Epithelial cell of esophagus (primary cell): ENCODE data around the gene CELA2B.
A peak's percentile ranks its signal among the peaks of the same experiment; 100 is the strongest.

Experiments used
- DNase-seq: peaks from one replicate; pipeline ENCODE4 v3.0.0; 2010; ENCODE audit warnings: low read depth
- H3K4me3 ChIP-seq: 2 replicates; pipeline ENCODE4 v1.5.1; 2011; ENCODE audit warnings: mild to moderate bottlenecking, low read length, control low read depth
- TF ChIP-seq, protein P1 (sequence below): IDR thresholded peaks from 2 replicates; pipeline ENCODE4 v1.5.1; 2011; ENCODE audit warnings: low read depth, mild to moderate bottlenecking, low read length, control low read depth, inconsistent platforms; ENCODE audit not compliant: insufficient read depth; ENCODE audit errors: missing control alignments

The CELA2B gene

DNA sequence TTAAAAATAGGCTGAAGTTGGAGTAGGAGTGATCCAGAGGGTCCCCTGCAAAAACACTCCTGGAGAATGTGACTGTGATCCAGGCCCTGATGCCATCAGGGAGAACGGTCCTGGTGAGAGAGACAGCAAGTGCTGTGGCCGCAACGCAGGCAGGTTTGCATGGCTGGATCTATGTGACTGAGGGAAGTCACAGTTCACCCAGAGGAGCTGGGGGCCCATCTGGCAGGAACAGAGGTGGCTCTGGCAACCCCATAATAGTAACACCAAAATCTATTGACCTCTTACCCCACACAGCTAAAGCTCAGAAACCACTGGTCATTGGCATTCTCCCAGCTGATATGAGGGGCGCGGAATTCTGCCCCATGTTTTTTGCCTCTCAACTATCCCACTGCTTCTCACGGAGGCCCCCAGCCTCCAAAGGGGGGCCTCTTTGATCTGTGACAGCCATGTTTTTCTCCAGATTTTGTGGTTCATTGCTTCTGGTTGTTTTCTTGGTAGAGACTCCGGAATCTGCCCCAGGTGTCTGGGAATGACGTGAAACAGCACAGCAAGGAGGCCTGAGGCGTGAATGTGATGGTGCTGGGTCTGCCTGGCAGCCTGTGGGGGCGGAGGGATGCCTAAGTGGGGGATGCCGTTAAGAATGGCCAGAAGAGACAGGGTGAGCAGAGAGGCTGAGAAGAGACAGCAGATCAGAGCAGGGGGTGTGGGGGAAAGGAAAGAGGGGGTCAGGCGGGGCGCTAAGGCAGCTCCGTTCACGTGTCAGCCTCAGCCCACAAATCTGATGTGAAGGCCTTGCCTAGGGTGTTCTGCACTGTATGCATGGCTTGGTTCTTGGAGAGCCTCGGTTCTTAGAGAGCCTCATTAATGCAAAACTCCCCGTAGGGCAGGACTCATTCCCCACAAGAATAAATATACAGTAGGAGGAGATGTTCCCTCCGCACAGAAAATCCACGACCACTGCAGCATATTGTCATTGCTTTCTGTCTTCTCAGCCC, 24.6 kb downstream of the CELA2B start:
- H3K4me3 ChIP-seq, result no peak overlapping the region
- DNase-seq, result no peak
- TF ChIP-seq, protein P1, sequence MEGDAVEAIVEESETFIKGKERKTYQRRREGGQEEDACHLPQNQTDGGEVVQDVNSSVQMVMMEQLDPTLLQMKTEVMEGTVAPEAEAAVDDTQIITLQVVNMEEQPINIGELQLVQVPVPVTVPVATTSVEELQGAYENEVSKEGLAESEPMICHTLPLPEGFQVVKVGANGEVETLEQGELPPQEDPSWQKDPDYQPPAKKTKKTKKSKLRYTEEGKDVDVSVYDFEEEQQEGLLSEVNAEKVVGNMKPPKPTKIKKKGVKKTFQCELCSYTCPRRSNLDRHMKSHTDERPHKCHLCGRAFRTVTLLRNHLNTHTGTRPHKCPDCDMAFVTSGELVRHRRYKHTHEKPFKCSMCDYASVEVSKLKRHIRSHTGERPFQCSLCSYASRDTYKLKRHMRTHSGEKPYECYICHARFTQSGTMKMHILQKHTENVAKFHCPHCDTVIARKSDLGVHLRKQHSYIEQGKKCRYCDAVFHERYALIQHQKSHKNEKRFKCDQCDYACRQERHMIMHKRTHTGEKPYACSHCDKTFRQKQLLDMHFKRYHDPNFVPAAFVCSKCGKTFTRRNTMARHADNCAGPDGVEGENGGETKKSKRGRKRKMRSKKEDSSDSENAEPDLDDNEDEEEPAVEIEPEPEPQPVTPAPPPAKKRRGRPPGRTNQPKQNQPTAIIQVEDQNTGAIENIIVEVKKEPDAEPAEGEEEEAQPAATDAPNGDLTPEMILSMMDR, result no peak

DNA sequence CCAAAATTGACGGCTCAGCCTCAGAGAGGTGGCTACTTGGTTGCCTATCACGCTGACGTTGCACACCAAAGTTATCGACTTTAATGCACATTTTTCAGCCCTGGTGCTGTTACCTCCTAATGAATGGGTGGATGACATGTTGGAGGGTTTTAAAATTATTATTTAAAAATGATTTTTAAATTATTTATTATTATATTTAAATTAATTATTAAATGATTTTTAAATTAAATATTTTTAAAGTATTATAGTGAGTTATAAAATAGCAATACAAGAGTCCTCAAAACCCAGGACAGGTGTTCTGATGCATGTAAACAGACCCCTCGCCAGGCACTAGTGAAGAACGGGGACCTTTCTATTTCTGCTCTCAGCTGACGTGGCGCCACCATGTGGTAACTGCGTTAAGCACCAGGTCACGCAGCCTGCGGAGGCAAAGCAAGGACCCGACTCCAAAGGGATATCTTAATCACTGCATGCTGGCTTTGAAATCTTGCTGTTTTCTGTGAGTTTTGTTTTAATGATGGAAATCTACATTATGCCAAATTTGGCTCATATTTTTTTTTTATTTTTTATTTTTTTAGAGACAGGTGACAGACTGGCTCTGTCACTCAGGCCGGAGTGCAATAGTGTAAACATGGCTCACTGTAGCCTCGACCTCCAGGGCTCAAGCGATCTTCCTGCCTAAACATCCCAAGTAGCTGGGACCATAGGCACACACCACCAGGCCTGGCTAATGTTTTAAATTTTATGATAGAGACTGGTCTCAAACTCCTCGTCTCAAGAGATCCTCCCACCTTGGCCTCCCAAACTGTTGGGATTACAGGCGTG, 25.5 kb downstream of the CELA2B start:
- no peak overlapping the region for H3K4me3 ChIP-seq
- DNase-seq, result peak; percentile 67
- TF ChIP-seq, protein P1, result peak; percentile 87

DNA sequence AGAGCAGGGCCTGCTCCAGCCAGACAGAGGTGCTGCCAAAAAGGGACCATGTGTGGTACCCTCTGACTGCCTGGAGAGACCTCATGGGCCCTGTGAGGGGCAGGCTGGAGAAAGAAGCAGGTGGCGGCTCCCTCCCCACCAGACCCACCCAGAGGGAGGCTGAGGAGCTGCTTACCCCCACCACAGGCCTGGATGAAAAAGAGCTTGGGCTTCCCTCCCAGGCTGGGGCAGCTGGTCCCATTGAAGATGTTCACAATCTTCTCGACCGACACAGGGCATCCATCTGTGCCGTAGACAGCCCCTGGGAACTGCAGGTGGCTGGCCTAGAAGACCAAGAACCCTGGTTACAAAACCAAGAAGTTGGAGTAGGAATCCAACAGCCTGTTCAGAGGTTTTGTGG, 28.5 kb downstream of the CELA2B start:
- no peak for DNase-seq
- no peak overlapping the region for H3K4me3 ChIP-seq
- TF ChIP-seq, protein P1, result no peak

DNA sequence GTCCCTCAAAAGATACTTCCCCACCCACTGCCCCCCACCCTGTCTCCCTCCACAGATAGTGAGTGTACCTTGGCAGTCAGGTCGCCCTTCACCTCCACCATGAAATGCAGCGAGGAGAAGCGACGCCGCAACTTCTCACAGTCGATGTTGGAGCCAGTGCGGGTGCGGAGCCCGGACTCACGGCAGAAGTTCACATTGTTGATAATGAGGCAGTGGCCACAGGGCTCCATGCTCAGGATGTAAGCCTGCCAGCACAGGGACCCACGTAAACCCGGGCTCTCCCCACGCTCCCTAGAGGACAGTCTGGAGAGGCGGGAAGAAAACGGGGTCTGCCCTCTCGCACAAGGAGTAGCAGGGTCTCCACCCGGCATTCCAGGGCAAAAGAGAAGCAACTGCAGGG, 30.9 kb downstream of the CELA2B start:
- DNase-seq, result no peak
- TF ChIP-seq, protein P1, result no peak
- no peak overlapping the region for H3K4me3 ChIP-seq

DNA sequence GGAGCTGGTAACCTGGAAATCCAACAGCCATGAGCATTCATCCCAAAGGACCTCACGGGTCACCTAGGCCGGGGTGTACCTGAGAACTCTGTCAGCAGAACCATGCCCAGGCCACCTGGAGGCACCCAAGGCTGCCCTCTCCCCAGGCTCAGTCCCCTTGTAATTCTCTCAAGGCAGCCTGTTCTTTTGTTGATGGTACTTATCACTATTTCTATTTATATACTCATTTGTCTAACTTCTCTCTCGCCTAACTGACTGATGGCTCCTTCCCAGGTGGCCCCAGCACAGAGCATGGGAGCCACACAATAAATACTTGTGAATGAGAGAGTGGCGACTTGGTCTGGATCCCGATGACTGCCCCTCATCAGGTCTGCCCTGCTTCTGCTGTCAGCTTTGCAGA, 31.4 kb downstream of the CELA2B start:
- H3K4me3 ChIP-seq, result no peak overlapping the region
- DNase-seq, result no peak
- TF ChIP-seq, protein P1, result no peak

DNA sequence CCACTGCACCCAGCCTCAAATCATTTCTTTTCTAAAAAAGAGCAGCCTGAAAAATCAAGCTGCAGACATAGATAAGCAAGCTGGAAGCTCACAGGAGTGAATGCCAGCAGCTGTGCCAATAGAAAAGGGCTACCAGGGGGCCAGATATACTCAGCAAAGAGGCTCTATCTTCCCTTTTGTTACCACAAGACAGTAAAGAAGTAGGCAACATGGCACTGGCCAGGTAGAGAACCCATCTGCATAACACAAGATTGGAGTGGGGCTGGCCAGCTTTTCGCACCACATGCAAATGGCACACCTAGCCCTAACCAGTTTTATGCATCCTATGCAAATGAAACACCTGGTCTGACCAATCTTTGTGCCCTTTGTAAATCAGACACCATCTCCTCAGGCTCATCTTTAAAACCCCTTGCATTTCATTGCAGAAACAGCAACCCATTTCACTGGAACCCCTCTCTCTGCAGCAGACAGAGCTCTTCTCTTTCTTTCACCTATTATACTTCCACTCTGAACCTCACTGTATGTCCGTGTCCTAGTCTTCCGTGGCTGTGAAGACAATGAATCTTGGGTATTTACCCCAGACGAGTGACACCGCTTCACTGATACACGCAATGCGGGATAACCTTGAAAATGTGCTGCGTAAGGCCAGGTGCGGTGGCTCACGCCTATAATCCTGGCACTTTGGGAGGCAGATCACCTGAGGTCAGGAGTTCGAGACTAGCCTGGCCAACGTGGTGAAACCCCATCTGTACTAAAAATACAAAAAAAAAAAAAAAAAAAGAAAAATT, 33.0 kb downstream of the CELA2B start:
- TF ChIP-seq, protein P1, result no peak
- H3K4me3 ChIP-seq, result no peak overlapping the region
- DNase-seq, result no peak
